ENCODE results near the gene NT5C3B.

- no peak for TF ChIP-seq CTCF (IDR thresholded peaks at IDR 0.05)
- no peak for TF ChIP-seq POLR2A (IDR thresholded peaks at IDR 0.05)
These were observed 10.7 kb downstream of the NT5C3B start for GRCh38 chr17:41825175-41825845.

All from lower leg skin (tissue), 3 donors.